AG04450 (cell line): ENCODE data around the gene TUBGCP2. TPM values are rescaled to one million over a fixed set of nuclear protein-coding genes. Genes with fewer than 3 reads are reported as not detected.

ENCODE experiments used
- CTCF ChIA-PET: fragments of 300-600, 350-600 bp; formaldehyde crosslinking; extraction: SDS; loops from one replicate; lab custom pipeline; 2022; ENCODE audit warnings: antibody characterized with exemption, inconsistent platforms; lab: Charles Lee
- POLR2A ChIA-PET: fragments of 350-600 bp; formaldehyde crosslinking; extraction: SDS; loops from one replicate; lab custom pipeline; 2021; ENCODE audit warnings: antibody characterized with exemption, inconsistent platforms; lab: Yijun Ruan, JAX
- DNase-seq: peaks from one replicate; pipeline ENCODE4 v3.0.0-alpha.2; 2011; ENCODE audit warnings: low read depth, low spot score
- H3K27ac ChIP-seq: one replicate; pipeline ENCODE4 v1.5.1; 2012; ENCODE audit warnings: low read depth, low read length, control low read depth
- H3K27me3 ChIP-seq: one replicate; pipeline ENCODE4 v1.6.0; 2012; ENCODE audit warnings: low read length; ENCODE audit not compliant: control insufficient read depth, insufficient read depth
- H3K4me3 ChIP-seq: 2 replicates; pipeline ENCODE4 v1.5.1; 2011; ENCODE audit warnings: mild to moderate bottlenecking, low read depth, low read length, control low read depth
- H3K9me3 ChIP-seq: 2 replicates; pipeline ENCODE4 v1.5.1; 2012; ENCODE audit warnings: low read length; ENCODE audit not compliant: control insufficient read depth, insufficient read depth
- CTCF ChIP-seq: IDR thresholded peaks from 2 replicates; pipeline ENCODE4 v1.5.1; 2011; ENCODE audit warnings: low read depth, low read length, control low read depth, inconsistent platforms
- polyA plus RNA-seq: library from polyadenylated mRNA; depleted of rRNA; stranded (reverse); fragments of >200 nt; gene quantifications from 2 replicates; pipeline ENCODE4 v1.2.3, GENCODE V29; 2011

The TUBGCP2 gene
- polyA plus RNA-seq, 1 experiment = 40.0 TPM

- CTCF ChIA-PET = interaction anchor here (1.4 kb wide), 1 partner anchor 59 kb away, joined by 4 read pairs; no protein-coding TSS in a partner anchor
Measured at GRCh38 chr10:133247681-133248333, 60.9 kb downstream of the TUBGCP2 start.

GRCh38 chr10:133246236-133246626, 62.4 kb downstream of the TUBGCP2 start:
- H3K4me3 ChIP-seq = no peak overlapping the region
- ChIA-PET POLR2A (no interaction called here), CTCF (interaction anchor here (1.4 kb wide), 1 partner anchor 61 kb away, joined by 4 read pairs; no protein-coding TSS in a partner anchor)
- DNase-seq = no peak
- no peaks in the 10 kb centered on the region; the same call in 1 of the 2 replicates for H3K9me3 ChIP-seq
- H3K27ac ChIP-seq = no peak overlapping the region
- peaks cover 15% of the 10 kb centered on the region for H3K27me3 ChIP-seq
- TF ChIP-seq CTCF = no peak

More at GRCh38 chr10:133247681-133248333, 60.9 kb downstream of the TUBGCP2 start:
- DNase-seq = no peak
- no peak for TF ChIP-seq CTCF
- Histone ChIP-seq H3K27ac (no peak overlapping the region), H3K4me3 (no peak overlapping the region), H3K27me3 (peaks cover 17% of the 10 kb centered on the region), H3K9me3 (no peaks in the 10 kb centered on the region; the same call in 1 of the 2 replicates)
- POLR2A ChIA-PET = no interaction called here

GRCh38 chr10:133245439-133246235, 63.0 kb downstream of the TUBGCP2 start:
- CTCF ChIA-PET = no interaction called here
- DNase-seq = no peak
- POLR2A ChIA-PET = no interaction called here

GRCh38 chr10:133243593-133243992, 65.1 kb downstream of the TUBGCP2 start:
- H3K4me3 ChIP-seq = no peak overlapping the region
- no peak for TF ChIP-seq CTCF
- H3K27ac ChIP-seq = no peak overlapping the region
- peaks cover 26% of the 10 kb centered on the region for H3K27me3 ChIP-seq
- no peak for DNase-seq
- ChIA-PET POLR2A (no interaction called here), CTCF (no interaction called here)
- no peaks in the 10 kb centered on the region; the same call in 1 of the 2 replicates for H3K9me3 ChIP-seq

More at GRCh38 chr10:133245439-133246235, 63.0 kb downstream of the TUBGCP2 start:
- H3K27ac ChIP-seq = no peak overlapping the region
- H3K9me3 ChIP-seq = no peaks in the 10 kb centered on the region; the same call in 1 of the 2 replicates
- TF ChIP-seq CTCF = no peak
- peaks cover 17% of the 10 kb centered on the region for H3K27me3 ChIP-seq
- H3K4me3 ChIP-seq = no peak overlapping the region
